GM18517 (cell line): Measurements from ENCODE around the gene ENTREP1.

Experiments used
- ATAC-seq: cut with Tn5 transposase; IDR thresholded peaks from one replicate; pipeline ENCODE4 v1.9.1; 2021; ENCODE audit warnings: mild to moderate bottlenecking, moderate library complexity; ENCODE audit not compliant: unreplicated experiment

The ENTREP1 gene

GRCh38 chr9:69319324-69320025 is 5.5 kb upstream of the ENTREP1 start:
- no peak for ATAC-seq

- no peak for ATAC-seq
Measured at GRCh38 chr9:69322256-69322655, 2.8 kb upstream of the ENTREP1 start.

GRCh38 chr9:69323861-69324260 is 1.2 kb upstream of the ENTREP1 start:
- no peak for ATAC-seq

- no peak for ATAC-seq
Measured at GRCh38 chr9:69325409-69326212, 596 bp downstream of the ENTREP1 start.

GRCh38 chr9:69326261-69326660 is 1.2 kb downstream of the ENTREP1 start:
- ATAC-seq: no peak

- no peak for ATAC-seq
Measured at GRCh38 chr9:69330580-69330979, 5.6 kb downstream of the ENTREP1 start.

GRCh38 chr9:69331444-69331843 is 6.4 kb downstream of the ENTREP1 start:
- ATAC-seq: no peak

GRCh38 chr9:69332067-69332685 is 7.2 kb downstream of the ENTREP1 start:
- ATAC-seq: no peak

- no peak for ATAC-seq
Measured at GRCh38 chr9:69333716-69334115, 8.7 kb downstream of the ENTREP1 start.

- ATAC-seq: no peak
Measured at GRCh38 chr9:69334317-69334716, 9.3 kb downstream of the ENTREP1 start.

- no peak for ATAC-seq
Measured at GRCh38 chr9:69339620-69340019, 14.6 kb downstream of the ENTREP1 start.

- no peak for ATAC-seq
Measured at GRCh38 chr9:69340631-69341030, 15.6 kb downstream of the ENTREP1 start.

- no peak for ATAC-seq
Measured at GRCh38 chr9:69342769-69343168, 17.8 kb downstream of the ENTREP1 start.

GRCh38 chr9:69344459-69344858 is 19.4 kb downstream of the ENTREP1 start:
- ATAC-seq: no peak

GRCh38 chr9:69346596-69347390 is 21.8 kb downstream of the ENTREP1 start:
- ATAC-seq: no peak

- no peak for ATAC-seq
Measured at GRCh38 chr9:69347607-69348006, 22.6 kb downstream of the ENTREP1 start.

- no peak for ATAC-seq
Measured at GRCh38 chr9:69351227-69351626, 26.2 kb downstream of the ENTREP1 start.

- no peak for ATAC-seq
Measured at GRCh38 chr9:69355232-69355631, 30.2 kb downstream of the ENTREP1 start.

- ATAC-seq: no peak
Measured at GRCh38 chr9:69357030-69357775, 32.2 kb downstream of the ENTREP1 start.

GRCh38 chr9:69357821-69358220 is 32.8 kb downstream of the ENTREP1 start:
- no peak for ATAC-seq
